ENCODE results near the gene SLC8A2.

GRCh38 chr19:47437500-47437899 is 34.2 kb downstream of the SLC8A2 start:
- no peak for TF ChIP-seq CTCF (IDR thresholded peaks at IDR 0.05)
- TF ChIP-seq POLR2A (IDR thresholded peaks at IDR 0.05) = no peak
